Ishikawa (cell line): Measurements from ENCODE around the gene KCND3.

Experiments used
- CREB1 ChIP-seq: IDR thresholded peaks from 2 replicates; pipeline ENCODE4 v1.6.1; 2012; ENCODE audit warnings: low read depth
- EP300 ChIP-seq: IDR thresholded peaks from 2 replicates; pipeline ENCODE4 v1.6.1; 2012; ENCODE audit warnings: borderline replicate concordance
- TAF1 ChIP-seq: IDR thresholded peaks from 2 replicates; pipeline ENCODE4 v1.6.1; 2012; ENCODE audit warnings: low read depth, mild to moderate bottlenecking
- TCF12 ChIP-seq: IDR thresholded peaks from 2 replicates; pipeline ENCODE4 v1.6.1; 2012; ENCODE audit warnings: low read depth
- YY1 ChIP-seq: IDR thresholded peaks from 2 replicates; pipeline ENCODE4 v1.6.1; 2012; ENCODE audit warnings: low read depth
- ZBTB7A ChIP-seq: IDR thresholded peaks from 2 replicates; pipeline ENCODE4 v1.6.1; 2012; ENCODE audit warnings: low read depth
- TF ChIP-seq, protein P1 (sequence below): IDR thresholded peaks from 2 replicates; pipeline ENCODE4 v1.6.1; 2012

DNA sequence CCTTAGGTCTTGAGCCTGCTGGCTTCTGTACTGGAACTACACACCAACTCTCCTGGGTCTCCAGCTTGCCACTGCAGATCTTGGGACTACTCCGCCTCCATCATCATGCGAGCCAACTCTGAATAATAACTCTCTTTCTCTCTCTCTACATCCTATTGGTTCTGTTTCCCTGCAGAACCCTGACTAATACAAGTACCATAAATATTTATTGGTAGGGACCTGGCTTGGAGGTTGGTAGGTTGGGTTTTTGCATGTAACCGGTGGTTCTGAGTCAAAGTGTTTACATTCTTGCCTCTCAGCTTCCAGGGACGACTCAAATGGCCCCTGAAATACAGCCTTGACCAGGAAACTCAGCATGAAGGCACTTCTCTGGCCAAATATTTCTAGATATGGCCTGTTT lies 110.4 kb downstream of the KCND3 start:
- TF ChIP-seq, protein P1, sequence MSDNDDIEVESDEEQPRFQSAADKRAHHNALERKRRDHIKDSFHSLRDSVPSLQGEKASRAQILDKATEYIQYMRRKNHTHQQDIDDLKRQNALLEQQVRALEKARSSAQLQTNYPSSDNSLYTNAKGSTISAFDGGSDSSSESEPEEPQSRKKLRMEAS, result no peak
- TF ChIP-seq TAF1 (no peak), ZBTB7A (no peak), TCF12 (no peak), YY1 (no peak), EP300 (no peak), CREB1 (no peak)
